ENCODE results near the gene SLC6A4. TPM values are rescaled to one million over a fixed set of nuclear protein-coding genes. Genes with fewer than 3 reads are reported as not detected.

Gene SLC6A4
- total RNA-seq, 1 experiment from 2014 or later = 0.02 TPM

DNA sequence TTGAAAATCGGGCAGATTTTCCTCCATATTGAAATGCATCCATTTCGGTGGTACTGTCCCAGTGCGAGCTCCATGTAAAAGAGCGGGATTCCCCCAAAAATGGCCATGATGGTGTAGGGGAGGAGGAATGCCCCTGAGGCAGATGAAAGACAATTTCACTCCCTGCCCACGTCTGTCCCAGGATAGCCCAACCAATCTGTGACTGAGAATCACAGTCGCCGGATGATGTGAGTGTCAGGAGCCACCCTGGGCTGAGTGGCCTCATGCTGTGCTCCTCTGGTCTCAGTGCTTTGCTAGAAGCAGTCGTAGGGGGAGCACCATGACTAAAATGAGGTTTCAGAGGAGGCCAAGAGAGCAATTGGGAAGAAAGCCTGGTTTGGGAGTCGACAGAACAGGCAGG is 16.7 kb downstream of the SLC6A4 start:
- H3K79me2 ChIP-seq (ENCODE audit: insufficient read depth, low read length) = no peaks in the 10 kb centered on the region
- H3K36me3 Mint-ChIP-seq (ENCODE audit: insufficient read depth in 1 of 3, low read depth in 3 of 3) = no peaks in the 10 kb centered on the region; a peak in 2 of 7 replicates
- H4K91ac ChIP-seq (ENCODE audit: insufficient read length, low read depth, low read length) = no peak overlapping the region
- H3K23me2 ChIP-seq (ENCODE audit: insufficient read length, low read depth, low read length, poor library complexity, severe bottlenecking) = peaks cover 4% of the 10 kb centered on the region
- H2BK5ac ChIP-seq (ENCODE audit: insufficient read length, low read length) = no peak overlapping the region
- H3K79me1 ChIP-seq (ENCODE audit: insufficient read depth, low read depth, low read length, poor library complexity, severe bottlenecking) = no peaks in the 10 kb centered on the region
- H4K5ac ChIP-seq (ENCODE audit: insufficient read length, low read depth, low read length) = no peak overlapping the region
- peaks cover 6 to 17% of the 10 kb centered on the region in 2 experiments for H3K4me1 Mint-ChIP-seq
- no peak overlapping the region for H2BK20ac ChIP-seq (ENCODE audit: low read depth, low read length, poor library complexity, severe bottlenecking)
- no peaks in the 10 kb centered on the region for H3K9me3 ChIP-seq (ENCODE audit: control insufficient read depth, low read depth, low read length)
- H3K4me3 Mint-ChIP-seq = no peak overlapping the region
- H2BK120ac ChIP-seq (ENCODE audit: low read depth, low read length, poor library complexity, severe bottlenecking) = no peak overlapping the region
- H3K14ac ChIP-seq (ENCODE audit: insufficient read depth, low read length) = no peak overlapping the region
- H3T11ph ChIP-seq (ENCODE audit: low read length) = no peak overlapping the region
- H3K27me3 ChIP-seq (ENCODE audit: insufficient read depth, low read length) = no peaks in the 10 kb centered on the region
- no peak overlapping the region for H3K56ac ChIP-seq (ENCODE audit: insufficient read length, low read depth, low read length)
- H3K4me1 ChIP-seq (ENCODE audit: insufficient read depth, low read length) = no peaks in the 10 kb centered on the region
- no peak overlapping the region for H2BK15ac ChIP-seq (ENCODE audit: low read depth, low read length)
- no peak overlapping the region for H3K4me2 ChIP-seq (ENCODE audit: insufficient read depth, insufficient read length, low read length)
- no peak overlapping the region for H2AK5ac ChIP-seq (ENCODE audit: insufficient read length, low read length)
- H3K4ac ChIP-seq (ENCODE audit: low read depth, low read length) = no peak overlapping the region
- no peak for TF ChIP-seq CTCF (conservative IDR thresholded peaks at IDR 0.05)
- WGBS (ENCODE audit: extremely low coverage, insufficient read length, low lambda C conversion rate) = no CpG with 5 or more reads among the region's 9 CpGs
- H2AFZ ChIP-seq (ENCODE audit: low read length) = no peak overlapping the region
- no peaks in the 10 kb centered on the region for H4K20me1 ChIP-seq (ENCODE audit: control insufficient read depth, insufficient read depth, insufficient read length)
- peaks cover 0 to 3% of the 10 kb centered on the region in 2 experiments; a peak in 2 of 5 replicates for H3K9me3 Mint-ChIP-seq
- no peak for DNase-seq
- H3K27me3 Mint-ChIP-seq (ENCODE audit: low read depth) = no peaks in the 10 kb centered on the region; the same call in none of the 2 replicates
- H3K18ac ChIP-seq (ENCODE audit: insufficient read length, low read depth, low read length) = no peak overlapping the region
- no peak overlapping the region for H3K9ac ChIP-seq (ENCODE audit: extremely low read depth, insufficient read length, low read length)
- H3K27ac Mint-ChIP-seq = no peak overlapping the region
- H2BK12ac ChIP-seq (ENCODE audit: insufficient read length, low read depth, low read length) = no peak overlapping the region
- H3K27ac ChIP-seq (ENCODE audit: insufficient read length, low read depth, low read length) = no peak overlapping the region
- no peak overlapping the region for H3K23ac ChIP-seq (ENCODE audit: insufficient read length, low read depth, low read length)
- no peak overlapping the region for H4K8ac ChIP-seq (replicated peaks; ENCODE audit: insufficient read length, low read depth, low read length)

All from H9 (cell line).